A673 (cell line): ENCODE data around the gene CEACAM19. TPM values are rescaled to one million over a fixed set of nuclear protein-coding genes. Genes with fewer than 3 reads are reported as not detected.

Experiments
- BruUV-seq: library from RNA; stranded (reverse); fragments of 400-500 nt; replicated peaks from 2 replicates; lab custom pipeline; 2021; lab: Mats Ljungman, UMichigan
- CTCF ChIA-PET: fragments of 300-600 bp; sonication (Branson Sonifier 250); formaldehyde crosslinking; loops from one replicate; lab custom pipeline; 2022; ENCODE audit warnings: antibody characterized with exemption; lab: Charles Lee
- POLR2A ChIA-PET: fragments of 300-600 bp; sonication (Branson Sonifier 250); formaldehyde crosslinking; loops from one replicate; lab custom pipeline; 2022; ENCODE audit warnings: antibody characterized with exemption; ENCODE audit not compliant: low non-redundant PET; lab: Charles Lee
- DNase-seq: peaks from one replicate; pipeline ENCODE4 v3.0.0-alpha.2; 2015; ENCODE audit warnings: low spot score
- H3K27ac ChIP-seq: fragments of 200-600 bp; sonication (generic); 2 replicates; pipeline ENCODE4 v1.5.1; 2016; ENCODE audit warnings: mixed run types, low read depth, mild to moderate bottlenecking, mixed read lengths, antibody characterized with exemption, low read length; ENCODE audit not compliant: poor library complexity, severe bottlenecking
- H3K27me3 ChIP-seq: fragments of 200-600 bp; sonication (generic); replicated peaks from 2 replicates; pipeline ENCODE4 v1.6.1; 2017; ENCODE audit warnings: mixed run types, low read depth, mild to moderate bottlenecking, mixed read lengths, antibody characterized with exemption, low read length; ENCODE audit not compliant: insufficient read depth, poor library complexity
- H3K36me3 ChIP-seq: fragments of 200-600 bp; sonication (generic); 2 replicates; pipeline ENCODE4 v1.6.1; 2016; ENCODE audit warnings: mixed run types, mild to moderate bottlenecking, mixed read lengths, antibody characterized with exemption, low read length; ENCODE audit not compliant: insufficient read depth, poor library complexity, severe bottlenecking
- H3K4me1 ChIP-seq: fragments of 200-600 bp; sonication (generic); 2 replicates; pipeline ENCODE4 v1.6.1; 2017; ENCODE audit warnings: mixed run types, mild to moderate bottlenecking, mixed read lengths, antibody characterized with exemption, low read length; ENCODE audit not compliant: insufficient read depth, poor library complexity, severe bottlenecking
- H3K4me3 ChIP-seq: fragments of 200-600 bp; sonication (generic); 2 replicates; pipeline ENCODE4 v1.5.1; 2016; ENCODE audit warnings: low read depth, mixed run types, mild to moderate bottlenecking, mixed read lengths, low read length; ENCODE audit not compliant: poor library complexity, severe bottlenecking
- H3K9me3 ChIP-seq: fragments of 200-600 bp; sonication (generic); 2 replicates; pipeline ENCODE4 v1.6.1; 2016; ENCODE audit warnings: mixed run types, low read depth, mild to moderate bottlenecking, mixed read lengths, antibody characterized with exemption, low read length; ENCODE audit not compliant: poor library complexity, severe bottlenecking
- CTCF ChIP-seq: fragments of 300-800, 200-600 bp; sonication (generic); conservative IDR thresholded peaks from 2 replicates; pipeline ENCODE4 v1.5.1; 2017; ENCODE audit warnings: low read depth, mild to moderate bottlenecking, antibody characterized with exemption, low read length, moderate library complexity, mixed read lengths
- EZH2 ChIP-seq: fragments of 200-600 bp; sonication (generic); IDR thresholded peaks from 2 replicates; pipeline ENCODE4 v1.6.1; 2017; ENCODE audit warnings: borderline replicate concordance, low read depth, mild to moderate bottlenecking, mixed read lengths, antibody characterized with exemption, low read length; ENCODE audit not compliant: poor library complexity, severe bottlenecking
- intact Hi-C: fragments of 100-400 bp; cut with micrococcal nuclease; formaldehyde crosslinking; loops from one replicate; pipeline ENCODE4 v1.10.0; 2022; ENCODE audit not compliant: unreplicated experiment
- microRNA-seq: library from miRNA; unstranded; fragments of <30 nt; microRNA quantifications from one replicate; pipeline ENCODE4 v1.2.0, GENCODE V29; 2021
- total RNA-seq: library from RNA; stranded (reverse); gene quantifications from 2 replicates; pipeline ENCODE4 v1.2.3, GENCODE V29; 2021

Gene CEACAM19
- total RNA-seq, 1 experiment from 2014 or later = 2.5 TPM

- no peak for DNase-seq
- Histone ChIP-seq H3K4me3 (no peak overlapping the region), H3K27me3 (no peaks in the 10 kb centered on the region), H3K27ac (no peak overlapping the region), H3K36me3 (no peaks in the 10 kb centered on the region), H3K9me3 (no peaks in the 10 kb centered on the region), H3K4me1 (no peaks in the 10 kb centered on the region)
- BruUV-seq = no TSS peak
- POLR2A ChIA-PET = no interaction called here
- TF ChIP-seq CTCF (no peak), EZH2 (no peak)
- CTCF ChIA-PET = no interaction called here
- intact Hi-C loops = no loop called here
Observed at GRCh38 chr19:44732235-44733014, 61.1 kb downstream of the CEACAM19 start.

Small RNAs within 50 kb of the gene (microRNA-seq; reads per million reads assigned to microRNA genes)
- not detected for gene MIR4531

Other genes starting within 250 kb of the CEACAM19 start
- 13.4 and 14.3 TPM in 2 replicates for gene ZNF229, start 223.0 kb upstream of the CEACAM19 start, total RNA-seq
- 10.4 and 10.8 TPM in 2 replicates for gene ZNF180, start 171.0 kb upstream of the CEACAM19 start, total RNA-seq
- gene CEACAM20, start 141.8 kb upstream of the CEACAM19 start, total RNA-seq = 0.15 TPM in 1 of 2 replicates, not detected in the other
- not detected in 2 replicates for gene IGSF23, start 57.9 kb upstream of the CEACAM19 start, total RNA-seq
- gene PVR, start 27.6 kb upstream of the CEACAM19 start, total RNA-seq = 26.8 and 29.5 TPM in 2 replicates
- gene CEACAM16, start 27.7 kb downstream of the CEACAM19 start, total RNA-seq = not detected in 2 replicates
- gene BCL3, start 77.2 kb downstream of the CEACAM19 start, total RNA-seq = 6.6 and 9.9 TPM in 2 replicates
- gene CBLC, start 106.4 kb downstream of the CEACAM19 start, total RNA-seq = not detected in 2 replicates
- gene BCAM, start 137.6 kb downstream of the CEACAM19 start, total RNA-seq = 3.4 and 6.6 TPM in 2 replicates
- gene NECTIN2, start 174.8 kb downstream of the CEACAM19 start, total RNA-seq = 76.7 and 83.6 TPM in 2 replicates
- 205 and 234 TPM in 2 replicates for gene TOMM40, start 219.8 kb downstream of the CEACAM19 start, total RNA-seq
- 9.4 and 10.4 TPM in 2 replicates for gene APOE, start 234.3 kb downstream of the CEACAM19 start, total RNA-seq
- gene APOC1, start 243.1 kb downstream of the CEACAM19 start, total RNA-seq = 2.3 and 5.5 TPM in 2 replicates